T-helper 9 cell (primary cell): ENCODE measurements around the gene VEGFB.
A peak's percentile ranks its signal among the peaks of the same experiment; 100 is the strongest.

Source experiments
- DNase-seq: peaks from one replicate; pipeline ENCODE4 v3.0.0-alpha.2; 2020

VEGFB gene

GRCh38 chr11:64284962-64285884 is 50.8 kb downstream of the VEGFB start, which contains the start of gene GPR137:
Gene GPR137, plus strand, starts transcription at chr11:64285848. Its CDS starts 677 bp downstream, at chr11:64286525.
- peak; percentile 90 for DNase-seq

GRCh38 chr11:64285885-64286800 is 51.8 kb downstream of the VEGFB start:
- no peak for DNase-seq

DNA sequence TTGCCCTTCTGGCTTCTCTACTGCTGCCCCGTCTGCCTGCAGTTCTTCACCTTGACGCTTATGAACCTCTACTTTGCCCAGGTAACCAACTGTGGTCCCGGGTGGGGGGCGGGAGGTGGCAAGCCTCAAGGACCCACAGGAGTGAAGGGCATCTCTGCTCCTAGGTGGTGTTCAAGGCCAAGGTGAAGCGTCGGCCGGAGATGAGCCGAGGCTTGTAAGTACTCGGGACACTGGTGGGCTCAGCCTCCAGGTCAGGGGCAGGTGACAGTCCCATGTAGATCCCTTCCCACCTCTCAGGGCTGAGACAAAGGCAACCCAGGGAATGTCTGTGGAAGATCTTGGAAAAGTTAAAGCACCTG is 52.4 kb downstream of the VEGFB start:
- no peak for DNase-seq

GRCh38 chr11:64287676-64288352 is 53.4 kb downstream of the VEGFB start:
- no peak for DNase-seq

GRCh38 chr11:64288353-64288750 is 54.0 kb downstream of the VEGFB start:
- DNase-seq, result no peak
